ENCODE data around the gene APOL3.
A peak's percentile ranks its signal among the peaks of the same experiment; 100 is the strongest.

DNA sequence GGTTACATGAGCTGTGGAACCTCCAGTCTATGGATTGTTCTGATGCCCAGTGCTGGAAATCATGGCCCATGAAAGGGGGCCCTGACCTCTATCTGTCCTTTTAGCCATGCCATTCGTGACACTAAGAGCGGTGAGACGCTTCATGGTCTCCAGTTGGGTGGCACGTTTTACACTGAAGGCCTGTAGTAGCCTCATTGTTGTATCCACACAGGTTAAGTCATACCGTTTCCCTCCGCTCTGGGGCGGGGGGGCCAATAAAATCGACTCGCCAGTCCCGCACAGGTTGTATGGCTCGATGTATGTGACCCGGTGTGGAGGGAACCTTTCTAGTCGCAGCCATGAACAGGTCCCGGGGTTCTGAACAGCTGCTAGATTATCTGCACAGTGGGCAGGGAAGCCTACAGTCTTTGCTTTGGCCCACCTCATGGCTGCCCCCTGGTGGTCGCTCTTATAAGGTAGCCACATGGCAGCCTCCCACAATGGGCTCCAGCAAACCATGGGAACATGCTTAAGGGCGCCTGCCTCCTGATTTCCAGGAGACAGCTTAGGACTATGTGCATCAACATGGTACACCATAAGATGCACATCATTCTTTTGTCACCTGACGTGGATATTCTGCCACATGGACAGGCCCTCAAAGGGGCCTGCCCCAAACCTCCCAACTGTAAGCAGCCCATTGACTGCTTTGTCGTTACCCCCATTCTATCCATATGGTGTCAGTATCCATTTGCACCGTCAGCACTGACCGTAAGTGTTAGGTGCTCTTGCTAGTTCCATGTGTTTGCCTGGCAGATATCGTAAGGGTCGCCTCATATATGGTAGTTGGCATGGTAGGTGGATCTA, 19.7 kb upstream of the APOL3 start:
- TF ChIP-seq, protein P1, sequence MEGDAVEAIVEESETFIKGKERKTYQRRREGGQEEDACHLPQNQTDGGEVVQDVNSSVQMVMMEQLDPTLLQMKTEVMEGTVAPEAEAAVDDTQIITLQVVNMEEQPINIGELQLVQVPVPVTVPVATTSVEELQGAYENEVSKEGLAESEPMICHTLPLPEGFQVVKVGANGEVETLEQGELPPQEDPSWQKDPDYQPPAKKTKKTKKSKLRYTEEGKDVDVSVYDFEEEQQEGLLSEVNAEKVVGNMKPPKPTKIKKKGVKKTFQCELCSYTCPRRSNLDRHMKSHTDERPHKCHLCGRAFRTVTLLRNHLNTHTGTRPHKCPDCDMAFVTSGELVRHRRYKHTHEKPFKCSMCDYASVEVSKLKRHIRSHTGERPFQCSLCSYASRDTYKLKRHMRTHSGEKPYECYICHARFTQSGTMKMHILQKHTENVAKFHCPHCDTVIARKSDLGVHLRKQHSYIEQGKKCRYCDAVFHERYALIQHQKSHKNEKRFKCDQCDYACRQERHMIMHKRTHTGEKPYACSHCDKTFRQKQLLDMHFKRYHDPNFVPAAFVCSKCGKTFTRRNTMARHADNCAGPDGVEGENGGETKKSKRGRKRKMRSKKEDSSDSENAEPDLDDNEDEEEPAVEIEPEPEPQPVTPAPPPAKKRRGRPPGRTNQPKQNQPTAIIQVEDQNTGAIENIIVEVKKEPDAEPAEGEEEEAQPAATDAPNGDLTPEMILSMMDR (IDR thresholded peaks at IDR 0.05), result peak; percentile 74 to 89 (median 78)
- TF ChIP-seq POLR2A (IDR thresholded peaks at IDR 0.05), result no peak
